Measurements from ENCODE around the gene CFAP92. TPM values are rescaled to one million over a fixed set of nuclear protein-coding genes. Genes with fewer than 3 reads are reported as not detected.

CFAP92 gene
- total RNA-seq, 1 experiment from 2014 or later = 0.18 TPM

GRCh38 chr3:129038121-129038855 is 44.4 kb upstream of the CFAP92 start:
- CTCF ChIA-PET = interaction anchor here (1.3 kb wide), 1 partner anchor 14 kb away, joined by 5 read pairs; no protein-coding TSS in a partner anchor
- no peaks in the 10 kb centered on the region for H3K27me3 ChIP-seq (ENCODE audit: control insufficient read depth, insufficient read depth, low read length)
- TF ChIP-seq CTCF (IDR thresholded peaks at IDR 0.05) = no peak
- no peak for TF ChIP-seq TCF7L2 (IDR thresholded peaks at IDR 0.05; ENCODE audit: low read depth, low read length)
- no peak for TF ChIP-seq SIN3A (IDR thresholded peaks at IDR 0.05; ENCODE audit: borderline replicate concordance, insufficient read depth, low read depth, low read length)
- no peak for TF ChIP-seq REST (IDR thresholded peaks at IDR 0.05; ENCODE audit: insufficient read depth in 1 of 2, low read depth in 2 of 2, low read length in 1 of 2)
- no peak for TF ChIP-seq POLR2AphosphoS5 (IDR thresholded peaks at IDR 0.05; ENCODE audit: low read depth, low read length)
- no peaks in the 10 kb centered on the region for H3K9me3 ChIP-seq (ENCODE audit: control insufficient read depth, insufficient read depth, low read depth, low read length)
- H3K4me3 ChIP-seq (ENCODE audit: low read depth in 2 of 2, low read length in 2 of 2) = no peak overlapping the region
- H3K27ac ChIP-seq (ENCODE audit: low read length) = no peak overlapping the region
- BruUV-seq (replicated peaks) = no TSS peak
- DNase-seq (ENCODE audit: low read depth, low spot score) (no peak), ATAC-seq (no peak)
- intact Hi-C loops (cut with micrococcal nuclease; ENCODE audit: unreplicated experiment) = no loop called here
- in situ Hi-C loops (cut with HindIII; ENCODE audit: low pct_unique_long_range_greater_than_20kb, low sequenced_read_pairs) = no loop called here
- POLR2A ChIA-PET = interaction anchor here (0.7 kb wide), 1 partner anchor 25 kb away, joined by 5 read pairs; no protein-coding TSS in a partner anchor
- H3K4me1 ChIP-seq (ENCODE audit: control insufficient read depth, insufficient read depth, low read length) = 0 out of 2 replicates have a peak, but pooled peaks cover 7% of the 10 kb centered on the region
- H3K36me3 ChIP-seq (ENCODE audit: control insufficient read depth, insufficient read depth, low read length) = no peaks in the 10 kb centered on the region

GRCh38 chr3:129037093-129037419 is 43.2 kb upstream of the CFAP92 start:
- ChIA-PET CTCF (no interaction called here), POLR2A (interaction anchor here (1.2 kb wide), 1 partner anchor 15 kb away, joined by 4 read pairs; no protein-coding TSS in a partner anchor)
- H3K4me3 ChIP-seq (ENCODE audit: low read depth in 2 of 2, low read length in 2 of 2) = no peak overlapping the region
- ATAC-seq (no peak), DNase-seq (ENCODE audit: low read depth, low spot score) (no peak)
- in situ Hi-C loops (cut with HindIII; ENCODE audit: low pct_unique_long_range_greater_than_20kb, low sequenced_read_pairs) = no loop called here
- no TSS peak for BruUV-seq (replicated peaks)
- TF ChIP-seq CTCF (IDR thresholded peaks at IDR 0.05) (no peak), REST (IDR thresholded peaks at IDR 0.05; ENCODE audit: insufficient read depth in 1 of 2, low read depth in 2 of 2, low read length in 1 of 2) (no peak)
- H3K27me3 ChIP-seq (ENCODE audit: control insufficient read depth, insufficient read depth, low read length) = no peaks in the 10 kb centered on the region
- intact Hi-C loops (cut with micrococcal nuclease; ENCODE audit: unreplicated experiment) = no loop called here
- no peaks in the 10 kb centered on the region for H3K9me3 ChIP-seq (ENCODE audit: control insufficient read depth, insufficient read depth, low read depth, low read length)
- H3K27ac ChIP-seq (ENCODE audit: low read length) = no peak overlapping the region
- H3K4me1 ChIP-seq (ENCODE audit: control insufficient read depth, insufficient read depth, low read length) = 0 out of 2 replicates have a peak, but pooled peaks cover 7% of the 10 kb centered on the region
- H3K36me3 ChIP-seq (ENCODE audit: control insufficient read depth, insufficient read depth, low read length) = no peaks in the 10 kb centered on the region

Measured in Panc1 (cell line).